Upper lobe of left lung (tissue), 6 donors: ENCODE results near the gene MSH3. TPM values are rescaled to one million over a fixed set of nuclear protein-coding genes. Genes with fewer than 3 reads are reported as not detected.

Source experiments
- ATAC-seq, 2 donors: fragments of 200-7000 bp; cut with Tn5 transposase; one replicate each; pipeline ENCODE4 v1.9.1; 2022; ENCODE audit warnings: mild to moderate bottlenecking in 2 of 2, moderate library complexity in 2 of 2; ENCODE audit not compliant: low FRiP score in 2 of 2
- DNase-seq, 2 donors: peaks; one replicate each; pipeline ENCODE4 v3.0.0-alpha.2; 2019 to 2020
- H3K27ac ChIP-seq, 4 donors: fragments of 200-600 bp; sonication (generic); one replicate each; pipeline ENCODE4 v1.5.1; 2016 to 2019
- H3K27me3 ChIP-seq, 4 donors: fragments of 200-600 bp; sonication (generic); one replicate each; pipeline ENCODE4 v1.5.1; 2017 to 2019
- H3K36me3 ChIP-seq, 4 donors: fragments of 200-600 bp; sonication (generic); one replicate each; pipeline ENCODE4 v1.5.1; 2016 to 2019
- H3K4me1 ChIP-seq, 4 donors: fragments of 200-600 bp; sonication (generic); one replicate each; pipeline ENCODE4 v1.5.1; 2018 to 2019
- H3K4me3 ChIP-seq, 4 donors: fragments of 200-600 bp; sonication (generic); one replicate each; pipeline ENCODE4 v1.5.1; 2017 to 2019; ENCODE audit warnings: mild to moderate bottlenecking in 2 of 4, moderate library complexity in 1 of 4
- H3K9me3 ChIP-seq, 4 donors: fragments of 200-600 bp; sonication (generic); one replicate each; pipeline ENCODE4 v1.5.1; 2018 to 2019
- CTCF ChIP-seq, 6 experiments: fragments of 450-650 bp in 4 of 6; fragments of 200-600 bp in 2 of 6; sonication (generic) in 2 of 6; IDR thresholded peaks; one replicate each; pipeline ENCODE4 v1.5.1; 2016 to 2019; ENCODE audit warnings: antibody characterized with exemption in 6 of 6
- EP300 ChIP-seq, 4 donors: sonication (generic); formaldehyde crosslinking; IDR thresholded peaks; one replicate each; pipeline ENCODE4 v1.5.1; 2017; ENCODE audit warnings: antibody characterized with exemption in 4 of 4, control low read depth in 2 of 4
- POLR2A ChIP-seq, 4 donors: fragments of 450-650 bp; IDR thresholded peaks; one replicate each; pipeline ENCODE4 v1.5.1; 2016 to 2017; ENCODE audit warnings: antibody characterized with exemption in 4 of 4, mild to moderate bottlenecking in 2 of 4
- POLR2AphosphoS5 ChIP-seq, 2 donors: sonication (generic); formaldehyde crosslinking; IDR thresholded peaks; one replicate each; pipeline ENCODE4 v1.5.1; 2017; ENCODE audit warnings: antibody characterized with exemption in 2 of 2
- WGBS, 2 donors: methylation state at CpG; one replicate each; pipeline ENCODE4 v1.1.5; 2017 to 2018; 5-methylcytosine and 5-hydroxymethylcytosine counted together
- total RNA-seq, 6 donors: library from RNA; depleted of rRNA in 4 of 6; stranded (reverse); fragments of >200 nt in 4 of 6; gene quantifications; one replicate each; pipeline versions ENCODE4 v1.1.0 to v1.2.1, GENCODE V29; 2016 to 2021
- donor health status: DM: no; HTN: no; CAD: no; lungs with moderate emphysema.
- donor health status: DM: no; HTN: yes; CAD: no; lungs with severe emphysema.

Gene MSH3
- total RNA-seq, 6 donors from 2014 or later, result 9.0 to 17.3 (median 12.5) TPM

GRCh38 chr5:80798166-80798565 lies 143.7 kb downstream of the MSH3 start:
- 79 to 82% methylated on average over 1 of the region's 1 CpG for WGBS, 2 donors
- peaks cover 0 to 39% (median 14%) of the 10 kb centered on the region in 4 donors for H3K36me3 ChIP-seq
- H3K27me3 ChIP-seq, result no peaks in the 10 kb centered on the region
- no peaks in the 10 kb centered on the region for H3K9me3 ChIP-seq
- no peak overlapping the region for H3K27ac ChIP-seq
- no peak overlapping the region for H3K4me3 ChIP-seq
- ATAC-seq, result no peak
- H3K4me1 ChIP-seq, result peaks cover 0 to 2% (median 0%) of the 10 kb centered on the region in 4 donors
- TF ChIP-seq EP300 (IDR thresholded peaks at IDR 0.05), result no peak
- no peak for TF ChIP-seq POLR2AphosphoS5 (IDR thresholded peaks at IDR 0.05)
- no peak for TF ChIP-seq CTCF (IDR thresholded peaks at IDR 0.05)
- TF ChIP-seq POLR2A (IDR thresholded peaks at IDR 0.05), result no peak
- DNase-seq, result no peak

GRCh38 chr5:80798633-80799032 lies 144.2 kb downstream of the MSH3 start:
- Histone ChIP-seq H3K36me3 (peaks cover 0 to 34% (median 11%) of the 10 kb centered on the region in 4 donors), H3K27ac (no peak overlapping the region)

GRCh38 chr5:80799041-80799440 lies 144.6 kb downstream of the MSH3 start:
- Histone ChIP-seq H3K9me3 (no peaks in the 10 kb centered on the region), H3K4me3 (no peak overlapping the region), H3K36me3 (peaks cover 0 to 30% (median 10%) of the 10 kb centered on the region in 4 donors), H3K27ac (no peak overlapping the region), H3K4me1 (peaks cover 0 to 2% (median 0%) of the 10 kb centered on the region in 4 donors), H3K27me3 (no peaks in the 10 kb centered on the region)
- TF ChIP-seq EP300 (IDR thresholded peaks at IDR 0.05) (no peak), CTCF (IDR thresholded peaks at IDR 0.05) (no peak), POLR2A (IDR thresholded peaks at IDR 0.05) (no peak), POLR2AphosphoS5 (IDR thresholded peaks at IDR 0.05) (no peak)
- WGBS, 2 donors, result 61 to 62% methylated on average over 4 of the region's 4 CpGs
- no peak for DNase-seq
- ATAC-seq, result no peak

More at GRCh38 chr5:80798633-80799032, 144.2 kb downstream of the MSH3 start:
- DNase-seq (no peak), ATAC-seq (no peak)
- Histone ChIP-seq H3K27me3 (no peaks in the 10 kb centered on the region), H3K4me3 (no peak overlapping the region), H3K9me3 (no peaks in the 10 kb centered on the region), H3K4me1 (peaks cover 0 to 2% (median 0%) of the 10 kb centered on the region in 4 donors)
- no peak for TF ChIP-seq CTCF (IDR thresholded peaks at IDR 0.05)
- TF ChIP-seq POLR2AphosphoS5 (IDR thresholded peaks at IDR 0.05), result no peak
- no peak for TF ChIP-seq POLR2A (IDR thresholded peaks at IDR 0.05)
- no peak for TF ChIP-seq EP300 (IDR thresholded peaks at IDR 0.05)

- H3K27ac ChIP-seq, result no peak overlapping the region
- no peak for TF ChIP-seq POLR2A (IDR thresholded peaks at IDR 0.05)
- no peak for TF ChIP-seq POLR2AphosphoS5 (IDR thresholded peaks at IDR 0.05)
- TF ChIP-seq EP300 (IDR thresholded peaks at IDR 0.05), result no peak
- TF ChIP-seq CTCF (IDR thresholded peaks at IDR 0.05), result no peak
- H3K9me3 ChIP-seq, result no peaks in the 10 kb centered on the region
- WGBS, 2 donors, result 78 to 94% methylated on average over 2 of the region's 2 CpGs
- peaks cover 0 to 24% (median 8%) of the 10 kb centered on the region in 4 donors for H3K36me3 ChIP-seq
- H3K27me3 ChIP-seq, result no peaks in the 10 kb centered on the region
- no peak for ATAC-seq
- no peak for DNase-seq
- H3K4me3 ChIP-seq, result no peak overlapping the region
- H3K4me1 ChIP-seq, result peaks cover 0 to 2% (median 0%) of the 10 kb centered on the region in 4 donors
Observed at GRCh38 chr5:80799573-80799972, 145.1 kb downstream of the MSH3 start.

GRCh38 chr5:80804332-80804731 lies 149.9 kb downstream of the MSH3 start:
- no peak for DNase-seq
- no peak for ATAC-seq
- TF ChIP-seq CTCF (IDR thresholded peaks at IDR 0.05) (no peak), EP300 (IDR thresholded peaks at IDR 0.05) (no peak), POLR2A (IDR thresholded peaks at IDR 0.05) (no peak)
- 63 to 80% methylated on average over 1 of the region's 1 CpG for WGBS, 2 donors
- Histone ChIP-seq H3K27ac (no peak overlapping the region), H3K4me3 (no peak overlapping the region), H3K9me3 (no peaks in the 10 kb centered on the region), H3K36me3 (peaks cover 0 to 3% (median 1%) of the 10 kb centered on the region in 4 donors), H3K4me1 (no peaks in the 10 kb centered on the region), H3K27me3 (no peaks in the 10 kb centered on the region)
